ENCODE results near the gene AMER1.

Gene AMER1

GRCh38 chrX:64152857-64153256 is 52.7 kb downstream of the AMER1 start:
- TF ChIP-seq CTCF (IDR thresholded peaks at IDR 0.05) = no peak
- H3K27me3 ChIP-seq (ENCODE audit: control insufficient read depth, insufficient read depth, low read length) = no peaks in the 10 kb centered on the region
- no peaks in the 10 kb centered on the region for H3K36me3 ChIP-seq (ENCODE audit: control insufficient read depth, insufficient read depth, low read length)
- no peaks in the 10 kb centered on the region for H3K4me1 ChIP-seq
- H3K27ac ChIP-seq = no peak overlapping the region
- H2AFZ ChIP-seq = no peak overlapping the region
- no peak overlapping the region for H3K4me2 ChIP-seq (ENCODE audit: low read length)
- no peaks in the 10 kb centered on the region for H3K9me3 ChIP-seq (ENCODE audit: control insufficient read depth, low read length)
- no peak overlapping the region for H3K9ac ChIP-seq
- no peaks in the 10 kb centered on the region for H3K79me2 ChIP-seq
- no peak overlapping the region for H3K4me3 ChIP-seq (ENCODE audit: low read depth, low read length)

GRCh38 chrX:64151911-64152310 is 53.6 kb downstream of the AMER1 start:
- no peak overlapping the region for H3K4me2 ChIP-seq (ENCODE audit: low read length)
- H3K9ac ChIP-seq = no peak overlapping the region
- no peak overlapping the region for H3K4me3 ChIP-seq (ENCODE audit: low read depth, low read length)
- H3K4me1 ChIP-seq = no peaks in the 10 kb centered on the region
- H3K27me3 ChIP-seq (ENCODE audit: control insufficient read depth, insufficient read depth, low read length) = no peaks in the 10 kb centered on the region
- H3K27ac ChIP-seq = no peak overlapping the region
- no peak for TF ChIP-seq CTCF (IDR thresholded peaks at IDR 0.05)
- no peak overlapping the region for H2AFZ ChIP-seq
- no peaks in the 10 kb centered on the region for H3K79me2 ChIP-seq
- no peaks in the 10 kb centered on the region for H3K36me3 ChIP-seq (ENCODE audit: control insufficient read depth, insufficient read depth, low read length)
- no peaks in the 10 kb centered on the region for H3K9me3 ChIP-seq (ENCODE audit: control insufficient read depth, low read length)

GRCh38 chrX:64150775-64151174 is 54.7 kb downstream of the AMER1 start:
- Histone ChIP-seq H3K79me2 (no peaks in the 10 kb centered on the region), H3K27me3 (ENCODE audit: control insufficient read depth, insufficient read depth, low read length) (no peaks in the 10 kb centered on the region), H3K4me2 (ENCODE audit: low read length) (no peak overlapping the region), H3K9ac (no peak overlapping the region), H3K36me3 (ENCODE audit: control insufficient read depth, insufficient read depth, low read length) (no peaks in the 10 kb centered on the region), H3K4me1 (no peaks in the 10 kb centered on the region), H3K27ac (no peak overlapping the region), H3K4me3 (ENCODE audit: low read depth, low read length) (no peak overlapping the region), H2AFZ (no peak overlapping the region), H3K9me3 (ENCODE audit: control insufficient read depth, low read length) (no peaks in the 10 kb centered on the region)
- no peak for TF ChIP-seq CTCF (IDR thresholded peaks at IDR 0.05)
